Regular cardiac myocyte (primary cell): Measurements from ENCODE around the gene FSCB. TPM values are rescaled to one million over a fixed set of nuclear protein-coding genes. Genes with fewer than 3 reads are reported as not detected.

ENCODE experiments used
- total RNA-seq: library from RNA; depleted of rRNA; stranded (reverse); fragments of >200 nt; gene quantifications from 2 replicates; pipeline ENCODE4 v1.2.3, GENCODE V29; 2014

FSCB gene
- total RNA-seq: under 0.01 and 0.19 TPM in 2 replicates

DNA sequence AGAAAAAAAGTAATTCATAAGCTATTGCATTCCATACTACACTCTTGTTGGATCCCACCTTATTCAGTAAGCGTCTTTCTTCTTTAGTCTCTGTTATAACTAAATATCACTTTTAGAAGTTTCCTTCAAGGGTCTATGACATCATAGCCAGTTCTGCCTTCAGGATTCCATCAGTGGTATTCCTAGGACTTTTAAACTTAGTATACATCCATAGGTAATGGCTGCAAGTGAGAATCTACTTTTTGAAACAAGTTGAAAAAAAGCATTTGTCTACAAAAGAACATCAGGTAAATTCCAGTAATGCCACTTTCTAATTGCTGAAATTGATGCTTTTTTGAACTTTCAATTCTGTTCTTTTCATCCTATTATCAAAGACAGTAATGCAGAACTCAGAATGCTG is at the start of gene FSCB:
FSCB (minus strand) TSS at position 101 of the 400 bp plus-strand sequence. CDS start 296 bp downstream, outside the sequence.

